Right cardiac atrium (tissue), 5 donors: Measurements from ENCODE around the gene HNRNPLL. TPM values are rescaled to one million over a fixed set of nuclear protein-coding genes. Genes with fewer than 3 reads are reported as not detected.
A peak's percentile ranks its signal among the peaks of the same experiment; 100 is the strongest.

Source experiments
- ATAC-seq, 2 donors: fragments of 200-7000 bp; cut with Tn5 transposase; one replicate each; pipeline versions ENCODE4 v1.8.0 to v1.9.1; 2020; ENCODE audit warnings: moderate library complexity in 2 of 2, mild to moderate bottlenecking in 1 of 2
- DNase-seq, 3 donors: peaks; one replicate each; pipeline ENCODE4 v3.0.0-alpha.2; 2020
- H3K27ac ChIP-seq: one replicate; pipeline ENCODE4 v1.5.1; 2013; ENCODE audit warnings: mild to moderate bottlenecking, low read length, control low read depth, moderate library complexity
- H3K27me3 ChIP-seq: one replicate; pipeline ENCODE4 v1.6.1; 2013; ENCODE audit not compliant: control insufficient read depth, insufficient read depth
- H3K4me1 ChIP-seq: one replicate; pipeline ENCODE4 v1.6.1; 2013; ENCODE audit warnings: low read length; ENCODE audit not compliant: control insufficient read depth, insufficient read depth
- H3K4me3 ChIP-seq: one replicate; pipeline ENCODE4 v1.5.1; 2013; ENCODE audit warnings: low read length, control low read depth
- H3K9me3 ChIP-seq: one replicate; pipeline ENCODE4 v1.6.1; 2013; ENCODE audit warnings: low read length; ENCODE audit not compliant: control insufficient read depth
- WGBS: extraction: QIAGEN DNeasy Blood & Tissue Kit; methylation state at CpG from one replicate; pipeline ENCODE4 v1.1.7; 2013; 5-methylcytosine and 5-hydroxymethylcytosine counted together
- intact Hi-C, 4 donors: fragments of 100-400 bp; cut with DNase I; formaldehyde crosslinking; loops; one replicate each; pipeline versions ENCODE4 v1.11.0 to v1.14.0; 2022 to 2023
- polyA plus RNA-seq: library from polyadenylated mRNA; stranded (reverse); fragments of 200-250 nt; gene quantifications from one replicate; pipeline ENCODE4 v1.2.3, GENCODE V29; 2013
- total RNA-seq, 4 donors: library from RNA; stranded (reverse); fragmentation: NEBNext Ultra II Directional; extraction: Animal tissue kit (Norgen Biotek cat#: 25700); gene quantifications; one replicate each; pipeline ENCODE4 v1.2.1, GENCODE V29; 2021
- donor health status: healthy with polysubstance abuse.
- donor health status: DM: no; HTN: yes; CAD: no.
- donor health status: DM: no; HTN: no; CAD: no.
- donor health status: DM: no; HTN: yes; CAD: no; lungs with severe emphysema.
- donor health status: DM: yes; HTN: yes; CAD: no.

The HNRNPLL gene
- total and polyA plus RNA-seq, 5 donors, result 11.3 to 38.7 (median 34.3) TPM

DNA sequence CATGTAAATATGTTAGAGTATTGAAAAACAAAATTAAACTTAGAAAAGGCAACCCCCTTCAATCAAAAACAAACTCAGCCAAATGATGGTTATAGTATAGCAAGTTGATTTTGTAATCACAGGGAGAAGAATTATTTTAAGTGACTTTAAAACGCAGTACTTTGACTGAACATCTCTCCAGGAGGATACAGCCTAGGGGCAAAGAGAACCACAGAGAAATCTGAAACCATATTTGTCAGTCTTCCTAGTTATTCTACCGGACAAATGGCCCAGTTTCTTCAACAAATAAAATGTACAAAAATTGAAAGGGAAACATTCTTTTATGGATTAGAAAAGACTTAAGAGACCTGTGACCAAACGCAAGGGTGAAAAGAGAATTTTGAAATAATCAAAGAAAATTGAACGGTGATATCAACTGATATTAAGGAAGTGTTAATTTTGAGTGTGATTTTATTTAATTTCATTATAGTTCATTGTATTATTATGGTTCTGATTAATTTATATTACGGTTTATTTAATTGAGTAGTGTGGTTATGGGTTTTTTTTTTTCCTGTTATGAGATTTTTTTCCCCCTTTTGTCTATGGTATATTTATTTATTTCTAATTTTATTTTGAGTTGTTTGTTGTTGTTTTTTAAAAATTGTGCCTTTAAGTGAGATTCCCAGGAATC is 75.3 kb downstream of the HNRNPLL start:
- no peaks in the 10 kb centered on the region for H3K9me3 ChIP-seq
- 75% methylated on average over 5 of the region's 5 CpGs for WGBS
- intact Hi-C loops, result no loop called here
- no peaks in the 10 kb centered on the region for H3K27me3 ChIP-seq
- H3K4me3 ChIP-seq, result peak overlapping the region; percentile 78
- DNase-seq (no peak), ATAC-seq (no peak)
- no peak overlapping the region for H3K27ac ChIP-seq
- H3K4me1 ChIP-seq, result no peaks in the 10 kb centered on the region

DNA sequence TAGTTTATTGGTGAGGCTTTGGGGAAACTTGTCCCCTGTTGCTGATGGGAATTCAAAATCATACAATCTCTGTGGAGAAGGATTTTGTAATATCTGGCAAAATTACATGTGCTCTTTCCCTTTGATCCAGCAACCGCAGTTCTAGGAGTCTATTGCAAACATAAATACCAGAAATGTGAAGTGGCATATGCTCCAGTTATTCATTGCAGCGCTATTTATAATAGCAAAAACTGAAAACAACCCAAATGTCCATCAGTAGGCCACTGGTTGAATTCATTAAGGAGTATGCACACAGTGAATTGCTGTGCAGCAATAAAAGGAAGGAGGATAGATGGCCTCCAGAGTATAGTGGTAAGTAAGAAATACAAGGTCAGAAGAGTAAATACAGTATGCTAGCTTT is 76.5 kb downstream of the HNRNPLL start:
- no peak overlapping the region for H3K4me3 ChIP-seq
- WGBS, result 75% methylated on average over 2 of the region's 2 CpGs
- H3K9me3 ChIP-seq, result no peaks in the 10 kb centered on the region
- DNase-seq (no peak), ATAC-seq (no peak)
- no peaks in the 10 kb centered on the region for H3K4me1 ChIP-seq
- H3K27me3 ChIP-seq, result no peaks in the 10 kb centered on the region
- intact Hi-C loops, result no loop called here
- no peak overlapping the region for H3K27ac ChIP-seq

DNA sequence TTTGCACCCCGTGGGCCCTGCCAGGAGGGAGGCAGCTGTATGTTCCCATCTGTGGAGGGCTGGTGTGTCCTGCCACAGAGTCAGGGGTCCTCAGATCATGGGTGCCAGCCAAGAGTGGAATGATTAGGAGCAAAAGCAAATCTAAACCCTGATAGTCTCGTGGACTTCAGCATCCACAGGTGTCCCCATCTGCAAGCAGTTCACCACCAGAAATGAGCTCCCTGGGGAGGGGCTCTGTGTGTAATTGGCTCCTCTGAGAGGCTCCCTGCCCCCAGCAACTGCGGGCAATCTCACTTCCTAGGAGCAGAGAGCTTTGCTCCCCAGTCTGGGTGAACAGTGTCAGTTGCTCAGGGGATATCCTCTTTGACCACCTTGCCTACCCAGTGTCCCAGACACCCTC is 78.1 kb downstream of the HNRNPLL start:
- H3K4me1 ChIP-seq, result no peaks in the 10 kb centered on the region
- intact Hi-C loops, result no loop called here
- 56% methylated on average over 3 of the region's 3 CpGs for WGBS

DNA sequence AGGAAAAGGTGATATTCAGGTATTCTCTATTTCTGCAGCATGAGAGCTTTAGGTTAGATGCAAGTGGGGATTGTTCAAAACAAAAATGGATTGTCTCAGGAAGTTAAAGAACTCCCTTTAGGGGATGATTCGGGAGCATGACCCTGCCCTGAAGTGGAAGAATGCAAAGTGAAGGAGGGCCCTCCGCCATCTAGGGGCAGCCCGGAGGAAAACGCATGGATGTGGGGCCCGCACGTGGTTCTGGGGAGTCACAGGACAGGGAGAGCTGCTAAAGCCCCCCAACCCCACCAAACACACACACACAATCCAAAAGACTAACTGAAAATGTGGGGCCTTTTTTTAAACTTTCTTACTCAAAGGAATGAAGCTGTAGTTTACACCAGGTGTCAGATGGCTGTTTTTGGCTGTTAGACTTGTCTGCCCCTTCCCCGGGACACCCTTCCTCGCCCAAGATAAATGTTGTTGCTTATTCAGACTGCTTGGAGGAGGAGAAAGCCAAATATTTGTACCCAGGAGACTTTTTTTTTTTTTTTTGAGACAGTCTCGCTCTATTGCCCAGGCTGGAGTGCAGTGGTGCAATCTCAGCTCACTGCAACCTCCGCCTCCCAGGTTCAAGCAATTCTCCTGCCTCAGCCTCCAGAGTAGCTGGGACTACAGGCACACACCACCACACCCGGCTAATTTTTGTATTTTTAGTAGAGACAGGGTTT is 78.8 kb downstream of the HNRNPLL start:
- Histone ChIP-seq H3K27ac (no peak overlapping the region), H3K9me3 (no peaks in the 10 kb centered on the region), H3K27me3 (no peaks in the 10 kb centered on the region), H3K4me3 (no peak overlapping the region), H3K4me1 (no peaks in the 10 kb centered on the region)
- ATAC-seq, result no peak
- intact Hi-C loops, result no loop called here
- WGBS, result 51% methylated on average over 11 of the region's 11 CpGs
- no peak for DNase-seq

More for the DNA sequence above, 78.1 kb downstream of the HNRNPLL start:
- no peaks in the 10 kb centered on the region for H3K9me3 ChIP-seq
- H3K27me3 ChIP-seq, result no peaks in the 10 kb centered on the region
- no peak overlapping the region for H3K27ac ChIP-seq
- DNase-seq (no peak), ATAC-seq (no peak)
- no peak overlapping the region for H3K4me3 ChIP-seq

GRCh38 chr2:38522754-38523349 is 79.9 kb downstream of the HNRNPLL start:
- no peak for DNase-seq
- no peak for ATAC-seq
- no peaks in the 10 kb centered on the region for H3K27me3 ChIP-seq
- H3K4me3 ChIP-seq, result no peak overlapping the region
- H3K9me3 ChIP-seq, result no peaks in the 10 kb centered on the region
- H3K4me1 ChIP-seq, result no peaks in the 10 kb centered on the region
- 85% methylated on average over 10 of the region's 10 CpGs for WGBS
- H3K27ac ChIP-seq, result no peak overlapping the region
- intact Hi-C loops, result no loop called here

DNA sequence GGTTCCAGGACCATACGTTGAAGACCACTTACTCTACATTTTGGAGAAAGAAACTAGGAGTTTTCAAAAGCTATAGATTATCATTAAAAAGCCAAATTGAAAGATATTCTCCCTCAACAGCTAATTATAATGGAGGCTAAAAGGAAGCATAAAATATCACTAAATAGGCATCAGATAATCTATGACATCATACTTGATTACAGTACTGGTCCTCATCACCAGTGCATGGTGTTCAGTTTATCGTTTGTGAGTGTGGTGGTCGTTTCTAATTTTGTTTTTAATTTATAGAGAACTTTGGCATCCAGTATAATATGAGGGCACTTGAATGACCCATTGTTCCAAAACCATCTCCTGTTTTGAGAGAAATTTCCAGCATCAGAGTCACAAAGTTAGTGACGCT is 80.9 kb downstream of the HNRNPLL start:
- no peak overlapping the region for H3K27ac ChIP-seq
- WGBS, result 83% methylated on average over 4 of the region's 4 CpGs
- intact Hi-C loops, result no loop called here

DNA sequence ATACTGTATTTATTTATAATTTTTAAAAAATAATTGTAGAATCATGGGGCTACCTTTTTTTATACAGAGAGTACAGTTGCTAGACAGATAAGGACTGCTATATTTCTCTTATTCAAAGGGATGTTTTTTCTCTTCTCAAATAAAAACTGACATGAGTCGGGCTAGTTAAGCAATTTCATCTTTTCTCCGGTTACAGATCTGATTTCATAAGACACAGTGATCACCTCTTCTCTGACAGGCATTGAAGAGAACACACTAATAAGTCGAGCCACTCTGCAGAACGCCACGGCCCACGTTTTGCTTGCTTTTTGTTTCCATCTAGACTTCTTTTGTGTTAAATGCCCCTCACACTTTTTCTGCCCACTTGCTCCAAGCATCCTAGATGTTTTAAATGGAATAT is 85.4 kb downstream of the HNRNPLL start:
- no peak overlapping the region for H3K4me3 ChIP-seq
- no peaks in the 10 kb centered on the region for H3K27me3 ChIP-seq
- WGBS, result 82% methylated on average over 6 of the region's 6 CpGs
- ATAC-seq (no peak), DNase-seq (no peak)
- no peaks in the 10 kb centered on the region for H3K9me3 ChIP-seq
- no peaks in the 10 kb centered on the region for H3K4me1 ChIP-seq
- no peak overlapping the region for H3K27ac ChIP-seq
- intact Hi-C loops, result no loop called here

More for the DNA sequence above, 80.9 kb downstream of the HNRNPLL start:
- H3K27me3 ChIP-seq, result no peaks in the 10 kb centered on the region
- H3K4me1 ChIP-seq, result no peaks in the 10 kb centered on the region
- ATAC-seq (no peak), DNase-seq (no peak)
- H3K4me3 ChIP-seq, result no peak overlapping the region
- H3K9me3 ChIP-seq, result no peaks in the 10 kb centered on the region

- ATAC-seq, result no peak
- DNase-seq, result no peak
- WGBS, result 81% methylated on average over 6 of the region's 6 CpGs
- Histone ChIP-seq H3K9me3 (no peaks in the 10 kb centered on the region), H3K4me1 (no peaks in the 10 kb centered on the region), H3K27ac (no peak overlapping the region), H3K4me3 (no peak overlapping the region), H3K27me3 (no peaks in the 10 kb centered on the region)
- intact Hi-C loops, result no loop called here
Measured at GRCh38 chr2:38516526-38516925, 86.2 kb downstream of the HNRNPLL start.

GRCh38 chr2:38516122-38516521 is 86.6 kb downstream of the HNRNPLL start:
- no peaks in the 10 kb centered on the region for H3K27me3 ChIP-seq
- no peaks in the 10 kb centered on the region for H3K9me3 ChIP-seq
- intact Hi-C loops, result no loop called here
- H3K4me3 ChIP-seq, result no peak overlapping the region
- ATAC-seq (no peak), DNase-seq (no peak)
- no peaks in the 10 kb centered on the region for H3K4me1 ChIP-seq
- no peak overlapping the region for H3K27ac ChIP-seq
- WGBS, result 77% methylated on average over 3 of the region's 3 CpGs

DNA sequence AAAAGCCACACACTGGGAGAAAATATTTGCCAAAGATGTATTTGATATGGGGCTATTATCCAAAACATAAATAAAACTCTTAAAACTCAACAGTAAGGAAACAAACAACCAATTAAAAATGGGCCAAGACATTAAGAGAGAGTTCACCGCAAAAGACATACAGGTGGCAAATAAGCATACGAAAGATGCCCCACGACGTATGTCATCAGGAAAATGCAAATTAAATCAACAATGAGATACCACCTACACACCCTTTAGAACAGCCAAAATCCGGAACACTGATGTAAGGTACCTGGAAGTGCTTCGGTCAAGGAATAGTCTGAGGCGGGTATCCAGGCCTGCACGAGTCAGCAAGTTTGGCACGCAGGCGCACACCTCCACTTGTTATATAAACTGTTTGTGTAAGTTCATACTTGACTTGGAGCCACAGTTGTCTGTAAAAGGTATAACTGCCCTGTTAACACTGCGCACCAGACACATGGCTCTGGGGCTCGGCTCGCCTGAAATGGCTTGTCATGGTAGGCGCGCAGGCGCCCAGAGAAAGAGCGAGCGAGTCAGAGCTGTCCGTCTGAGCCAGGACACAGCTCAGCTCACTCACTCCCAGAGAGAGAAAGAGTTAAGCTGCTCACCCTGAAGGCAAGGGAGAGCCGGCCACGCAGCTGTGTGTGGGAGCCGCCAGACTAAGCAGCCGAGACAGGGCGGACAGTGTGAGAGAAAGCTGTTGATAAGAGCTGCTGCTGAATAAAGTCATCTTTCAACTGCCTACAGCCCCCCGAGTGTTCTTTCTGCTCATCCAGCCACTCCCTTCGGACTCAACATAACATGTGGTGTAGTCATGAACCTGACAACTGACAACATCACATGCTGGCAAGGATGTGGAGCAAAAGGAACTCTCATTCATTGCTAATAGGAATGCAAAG is 87.3 kb downstream of the HNRNPLL start:
- H3K27ac ChIP-seq, result peak overlapping the region; percentile 66
- WGBS, result 48% methylated on average over 26 of the region's 26 CpGs
- H3K27me3 ChIP-seq, result no peaks in the 10 kb centered on the region
- intact Hi-C loops, result no loop called here
- ATAC-seq (peak; percentile 86), DNase-seq (peak; percentile 70 to 84 (median 80))
- H3K9me3 ChIP-seq, result no peaks in the 10 kb centered on the region
- H3K4me3 ChIP-seq, result peak overlapping the region; percentile 6
- H3K4me1 ChIP-seq, result no peaks in the 10 kb centered on the region
